A549 (cell line): ENCODE data around the gene TOMM20L. TPM values are rescaled to one million over a fixed set of nuclear protein-coding genes. Genes with fewer than 3 reads are reported as not detected.
A peak's percentile ranks its signal among the peaks of the same experiment; 100 is the strongest.

Experiments used
- ATAC-seq, 2 experiments: fragments of 200-7000 bp in 1 of 2; fragments of >200 bp in 1 of 2; cut with Nextera tagmentation in 1 of 2; cut with Tn5 transposase in 1 of 2; 3 replicates each; pipeline versions ENCODE4 v1.8.0 to v1.9.1; 2018 to 2020; ENCODE audit warnings: mild to moderate bottlenecking in 1 of 2, moderate library complexity in 1 of 2
- CTCF ChIA-PET: fragments of 300-600 bp; sonication (Branson Sonifier 250); formaldehyde crosslinking; extraction: SDS; loops from one replicate; lab custom pipeline; 2021; ENCODE audit warnings: antibody characterized with exemption, inconsistent platforms; lab: Yijun Ruan, JAX
- POLR2A ChIA-PET: fragments of 350-600 bp; formaldehyde crosslinking; extraction: SDS; loops from one replicate; lab custom pipeline; 2021; ENCODE audit warnings: antibody characterized with exemption, inconsistent platforms; lab: Yijun Ruan, JAX
- DNase-seq, 2 experiments: peaks; one replicate each; pipeline versions ENCODE4 v3.0.0 to v3.0.0-alpha.2; 2011 to 2016; ENCODE audit warnings: low read depth in 1 of 2, low spot score in 1 of 2
- FAIRE-seq: peaks from 2 replicates; lab custom pipeline; 2011; peaks lifted over from hg19 to GRCh38; lab: Jason Lieb, UNC
- H3K27ac ChIP-seq, 2 experiments: fragments of >200 bp; sonication (Bioruptor Twin); formaldehyde crosslinking; 3 replicates each; pipeline ENCODE4 v1.5.1; 2016 to 2017
- H3K4me1 ChIP-seq: fragments of >200 bp; sonication (Bioruptor Twin); formaldehyde crosslinking; 3 replicates; pipeline ENCODE4 v1.6.1; 2016
- H3K4me2 ChIP-seq: fragments of >200 bp; sonication (Bioruptor Twin); formaldehyde crosslinking; 3 replicates; pipeline ENCODE4 v1.6.1; 2016
- H3K4me3 ChIP-seq: fragments of >200 bp; sonication (Bioruptor Twin); formaldehyde crosslinking; 3 replicates; pipeline ENCODE4 v1.5.1; 2016
- H3K9me3 ChIP-seq: fragments of >200 bp; sonication (Bioruptor Twin); formaldehyde crosslinking; 3 replicates; pipeline ENCODE4 v1.6.1; 2016
- CBX8 ChIP-seq: fragments of 200-600 bp; sonication (generic); IDR thresholded peaks from 2 replicates; pipeline ENCODE4 v1.6.1; 2016
- CEBPB ChIP-seq, 2 experiments: fragments of >200 bp in 1 of 2; sonication (Bioruptor Twin) in 1 of 2; formaldehyde crosslinking in 1 of 2; IDR thresholded peaks; 2 replicates each; pipeline ENCODE4 v1.6.1; 2012 to 2016
- EP300 ChIP-seq, 2 experiments: fragments of >200 bp; sonication (Bioruptor Twin); formaldehyde crosslinking; IDR thresholded peaks; 2 replicates in 1 of 2; 3 replicates in 1 of 2; pipeline ENCODE4 v1.6.1; 2016 to 2017
- ESRRA ChIP-seq: fragments of 150-350 bp; IDR thresholded peaks from 2 replicates; pipeline ENCODE4 v1.6.1; 2014; ENCODE audit warnings: mild to moderate bottlenecking, low read length, borderline replicate concordance
- HDAC2 ChIP-seq: fragments of 200-600 bp; sonication (generic); IDR thresholded peaks from 2 replicates; pipeline ENCODE4 v1.6.1; 2016
- HOXB13 ChIP-seq: fragments of 250-450 bp; sonication (Bioruptor Pico); IDR thresholded peaks from 2 replicates; pipeline ENCODE4 v1.5.0; 2020; ENCODE audit warnings: low read depth, mild to moderate bottlenecking, moderate library complexity
- JUN ChIP-seq, 2 experiments: fragments of >200 bp; sonication (Bioruptor Twin); formaldehyde crosslinking; IDR thresholded peaks; 2 replicates in 1 of 2; 3 replicates in 1 of 2; pipeline ENCODE4 v1.6.1; 2016 to 2017
- MYC ChIP-seq: IDR thresholded peaks from 2 replicates; pipeline ENCODE4 v1.6.1; 2012; ENCODE audit warnings: mild to moderate bottlenecking, inconsistent platforms, low read length, improper control_type of control experiment, borderline replicate concordance
- NFE2L2 ChIP-seq: fragments of 150-350 bp; conservative IDR thresholded peaks from 2 replicates; pipeline ENCODE4 v1.6.1; 2014; ENCODE audit warnings: low read length
- PHF8 ChIP-seq: fragments of 200-600 bp; sonication (generic); IDR thresholded peaks from 2 replicates; pipeline ENCODE4 v1.6.1; 2016; ENCODE audit warnings: low read depth, mild to moderate bottlenecking, antibody characterized with exemption, moderate library complexity, borderline replicate concordance
- POLR2A ChIP-seq: IDR thresholded peaks from 2 replicates; pipeline ENCODE4 v1.6.1; 2012; ENCODE audit warnings: mild to moderate bottlenecking, low read length
- RAD21 ChIP-seq, 2 experiments: fragments of >200 bp in 1 of 2; sonication (Bioruptor Twin) in 1 of 2; formaldehyde crosslinking in 1 of 2; IDR thresholded peaks in 1 of 2; conservative IDR thresholded peaks in 1 of 2; 2 replicates in 1 of 2; 3 replicates in 1 of 2; pipeline ENCODE4 v1.6.1; 2012 to 2018; ENCODE audit warnings: inconsistent platforms in 1 of 2
- RCOR1 ChIP-seq: fragments of 150-350 bp; IDR thresholded peaks from 2 replicates; pipeline ENCODE4 v1.6.1; 2014; ENCODE audit warnings: antibody characterized with exemption, low read length, low read depth
- SMC3 ChIP-seq: fragments of >200 bp; sonication (Bioruptor Twin); formaldehyde crosslinking; IDR thresholded peaks from 3 replicates; pipeline ENCODE4 v1.6.1; 2018; ENCODE audit warnings: inconsistent platforms
- WGBS: methylation state at CpG from one replicate; pipeline ENCODE4 v1.1.6; 2017; ENCODE audit errors: missing lambda C conversion rate; 5-methylcytosine and 5-hydroxymethylcytosine counted together
- polyA minus RNA-seq: library from RNA; depleted of rRNA, polyadenylated mRNA; stranded (reverse); fragments of >200 nt; gene quantifications from 2 replicates; pipeline ENCODE4 v1.2.3, GENCODE V29; 2011; rRNA and poly(A)+ RNA removed
- polyA plus RNA-seq, 4 experiments: library from polyadenylated mRNA; depleted of rRNA in 3 of 4; stranded (reverse); fragments of >200 nt; fragmentation: RNase III in 1 of 4; extraction: RNeasy Plus Mini Kit Qiagen cat#74134 plus additional on column Dnase treatment in 1 of 4; gene quantifications; 2 replicates in 3 of 4; 3 replicates in 1 of 4; pipeline ENCODE4 v1.2.3, GENCODE V29; 2011 to 2017
- TF ChIP-seq, protein P1 (sequence below): fragments of 250-450 bp; sonication (Bioruptor Pico); IDR thresholded peaks from 2 replicates; pipeline ENCODE4 v1.5.0; 2021; ENCODE audit warnings: mild to moderate bottlenecking, moderate library complexity, borderline replicate concordance
- TF ChIP-seq, protein P2 (sequence below): fragments of 150-350 bp; IDR thresholded peaks from 2 replicates; pipeline ENCODE4 v1.6.1; 2014; ENCODE audit warnings: low read depth, mild to moderate bottlenecking, low read length
- TF ChIP-seq, protein P3 (sequence below): IDR thresholded peaks from 2 replicates; pipeline ENCODE4 v1.6.1; 2012; ENCODE audit warnings: low read depth, borderline replicate concordance
- TF ChIP-seq, protein P4 (sequence below): fragments of >200 bp; sonication (Bioruptor Twin); formaldehyde crosslinking; IDR thresholded peaks from 3 replicates; pipeline ENCODE4 v1.5.1; 2016
- TF ChIP-seq, protein P5 (sequence below): IDR thresholded peaks from 2 replicates; pipeline ENCODE4 v1.6.1; 2012
- TF ChIP-seq, protein P6 (sequence below): fragments of >200 bp; sonication (Bioruptor Twin); formaldehyde crosslinking; IDR thresholded peaks from 3 replicates; pipeline ENCODE4 v1.6.1; 2016

Gene TOMM20L
- not detected in 2 replicates for polyA plus RNA-seq (2011; rRNA removed)
- polyA plus RNA-seq (2012; cell fraction: cytosol; rRNA removed) = not detected in 2 replicates
- not detected in 2 replicates for polyA plus RNA-seq (2012; cell fraction: nucleus; rRNA removed)
- not detected in 3 replicates for polyA plus RNA-seq (2017; fragmentation: RNase III; extraction: RNeasy Plus Mini Kit Qiagen cat#74134 plus additional on column Dnase treatment)
- not detected in 2 replicates for polyA minus RNA-seq

DNA sequence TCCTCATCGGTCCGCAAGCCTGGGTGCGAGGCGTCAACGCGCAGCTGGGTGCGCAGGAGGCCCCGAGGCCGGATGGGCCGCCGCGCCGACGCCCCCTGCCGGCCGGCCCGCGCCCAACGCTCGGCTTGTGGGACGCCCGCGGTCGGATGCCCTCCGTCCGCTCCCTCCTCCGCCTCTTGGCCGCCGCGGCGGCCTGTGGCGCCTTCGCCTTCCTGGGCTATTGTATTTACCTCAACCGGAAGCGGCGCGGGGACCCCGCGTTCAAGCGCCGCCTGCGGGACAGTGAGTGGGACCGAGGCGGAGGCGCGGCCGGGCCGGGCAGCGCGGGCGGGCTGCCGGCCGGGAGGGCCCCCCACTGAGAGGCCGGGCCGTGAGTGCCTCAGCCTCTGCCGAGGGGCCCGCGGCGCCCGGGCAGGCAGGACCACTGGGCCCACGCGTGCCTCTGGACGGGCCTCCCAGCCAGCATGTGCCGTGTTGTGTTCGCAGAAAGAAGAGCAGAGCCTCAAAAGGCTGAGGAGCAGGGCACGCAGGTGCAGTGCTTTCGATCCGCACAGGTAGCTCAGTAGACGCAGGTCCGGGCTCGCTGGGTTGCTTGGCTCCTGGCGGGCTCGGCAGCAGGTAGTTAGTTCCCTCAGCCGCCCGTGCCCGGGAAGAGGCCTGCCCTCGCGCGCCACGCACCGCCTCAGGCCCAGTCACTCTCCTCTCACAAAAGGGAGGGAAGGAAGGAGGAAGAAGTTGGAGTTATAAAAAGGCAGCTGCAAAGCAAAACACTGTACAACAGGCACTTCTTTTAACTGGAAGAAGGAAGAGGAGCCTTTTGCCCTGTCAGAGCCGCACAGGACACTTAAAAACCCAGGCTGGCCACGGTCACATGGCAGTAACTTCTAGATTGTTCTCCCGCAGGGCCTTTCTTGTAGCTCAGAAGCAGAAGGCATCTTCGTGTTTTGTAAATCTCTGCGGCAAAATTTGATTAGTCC lies at the start of gene TOMM20L:
Gene TOMM20L, plus strand, starts transcription at position 119 of the 977 bp plus-strand sequence. Its CDS starts 28 bp downstream, at position 147.
- WGBS = 52% methylated on average over 36 of the region's 86 CpGs
- Histone ChIP-seq H3K9me3 (no peaks in the 10 kb centered on the region), H3K27ac (peak within 1 kb of the TSS; percentile 73 to 95), H3K4me2 (peak within 1 kb of the TSS; percentile 77), H3K4me1 (peaks cover 20% of the 10 kb centered on the region), H3K4me3 (peak within 1 kb of the TSS; percentile 51)
- ATAC-seq = peak; percentile 98
- POLR2A ChIA-PET = interaction anchor here (1.1 kb wide), 1 partner anchor 26 kb away, joined by 3 read pairs; no protein-coding TSS in a partner anchor
- no peak for FAIRE-seq
- TF ChIP-seq, protein P1, sequence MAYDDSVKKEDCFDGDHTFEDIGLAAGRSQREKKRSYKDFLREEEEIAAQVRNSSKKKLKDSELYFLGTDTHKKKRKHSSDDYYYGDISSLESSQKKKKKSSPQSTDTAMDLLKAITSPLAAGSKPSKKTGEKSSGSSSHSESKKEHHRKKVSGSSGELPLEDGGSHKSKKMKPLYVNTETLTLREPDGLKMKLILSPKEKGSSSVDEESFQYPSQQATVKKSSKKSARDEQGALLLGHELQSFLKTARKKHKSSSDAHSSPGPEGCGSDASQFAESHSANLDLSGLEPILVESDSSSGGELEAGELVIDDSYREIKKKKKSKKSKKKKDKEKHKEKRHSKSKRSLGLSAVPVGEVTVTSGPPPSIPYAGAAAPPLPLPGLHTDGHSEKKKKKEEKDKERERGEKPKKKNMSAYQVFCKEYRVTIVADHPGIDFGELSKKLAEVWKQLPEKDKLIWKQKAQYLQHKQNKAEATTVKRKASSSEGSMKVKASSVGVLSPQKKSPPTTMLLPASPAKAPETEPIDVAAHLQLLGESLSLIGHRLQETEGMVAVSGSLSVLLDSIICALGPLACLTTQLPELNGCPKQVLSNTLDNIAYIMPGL = no peak
- TF ChIP-seq, protein P2, sequence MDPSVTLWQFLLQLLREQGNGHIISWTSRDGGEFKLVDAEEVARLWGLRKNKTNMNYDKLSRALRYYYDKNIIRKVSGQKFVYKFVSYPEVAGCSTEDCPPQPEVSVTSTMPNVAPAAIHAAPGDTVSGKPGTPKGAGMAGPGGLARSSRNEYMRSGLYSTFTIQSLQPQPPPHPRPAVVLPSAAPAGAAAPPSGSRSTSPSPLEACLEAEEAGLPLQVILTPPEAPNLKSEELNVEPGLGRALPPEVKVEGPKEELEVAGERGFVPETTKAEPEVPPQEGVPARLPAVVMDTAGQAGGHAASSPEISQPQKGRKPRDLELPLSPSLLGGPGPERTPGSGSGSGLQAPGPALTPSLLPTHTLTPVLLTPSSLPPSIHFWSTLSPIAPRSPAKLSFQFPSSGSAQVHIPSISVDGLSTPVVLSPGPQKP = no peak
- TF ChIP-seq JUN (IDR thresholded peaks at IDR 0.05) (peak in 1 of 2 experiments; percentile 61; a peak in 2 of 5 replicates), HOXB13 (CRISPR knock-in tag) (peak; percentile 58; the same call in 1 of the 2 replicates), RAD21 (conservative IDR thresholded peaks at IDR 0.05 in 1 of 2, IDR thresholded peaks at IDR 0.05 in 1 of 2) (peak; percentile 22 to 62; a peak in 4 of 5 replicates), CEBPB (IDR thresholded peaks at IDR 0.05) (no peak), HDAC2 (no peak), CBX8 (no peak), MYC (no peak), PHF8 (peak; percentile 28; the same call in 1 of the 2 replicates), SMC3 (peak; percentile 62), RCOR1 (no peak), NFE2L2 (no peak), POLR2A (peak; percentile 17; the same call in 1 of the 2 replicates), EP300 (IDR thresholded peaks at IDR 0.05) (no peak), ESRRA (no peak)
- TF ChIP-seq, protein P3, sequence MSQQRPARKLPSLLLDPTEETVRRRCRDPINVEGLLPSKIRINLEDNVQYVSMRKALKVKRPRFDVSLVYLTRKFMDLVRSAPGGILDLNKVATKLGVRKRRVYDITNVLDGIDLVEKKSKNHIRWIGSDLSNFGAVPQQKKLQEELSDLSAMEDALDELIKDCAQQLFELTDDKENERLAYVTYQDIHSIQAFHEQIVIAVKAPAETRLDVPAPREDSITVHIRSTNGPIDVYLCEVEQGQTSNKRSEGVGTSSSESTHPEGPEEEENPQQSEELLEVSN = peak; percentile 92
- TF ChIP-seq, protein P4, sequence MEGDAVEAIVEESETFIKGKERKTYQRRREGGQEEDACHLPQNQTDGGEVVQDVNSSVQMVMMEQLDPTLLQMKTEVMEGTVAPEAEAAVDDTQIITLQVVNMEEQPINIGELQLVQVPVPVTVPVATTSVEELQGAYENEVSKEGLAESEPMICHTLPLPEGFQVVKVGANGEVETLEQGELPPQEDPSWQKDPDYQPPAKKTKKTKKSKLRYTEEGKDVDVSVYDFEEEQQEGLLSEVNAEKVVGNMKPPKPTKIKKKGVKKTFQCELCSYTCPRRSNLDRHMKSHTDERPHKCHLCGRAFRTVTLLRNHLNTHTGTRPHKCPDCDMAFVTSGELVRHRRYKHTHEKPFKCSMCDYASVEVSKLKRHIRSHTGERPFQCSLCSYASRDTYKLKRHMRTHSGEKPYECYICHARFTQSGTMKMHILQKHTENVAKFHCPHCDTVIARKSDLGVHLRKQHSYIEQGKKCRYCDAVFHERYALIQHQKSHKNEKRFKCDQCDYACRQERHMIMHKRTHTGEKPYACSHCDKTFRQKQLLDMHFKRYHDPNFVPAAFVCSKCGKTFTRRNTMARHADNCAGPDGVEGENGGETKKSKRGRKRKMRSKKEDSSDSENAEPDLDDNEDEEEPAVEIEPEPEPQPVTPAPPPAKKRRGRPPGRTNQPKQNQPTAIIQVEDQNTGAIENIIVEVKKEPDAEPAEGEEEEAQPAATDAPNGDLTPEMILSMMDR = peak; percentile 94
- TF ChIP-seq, protein P5, sequence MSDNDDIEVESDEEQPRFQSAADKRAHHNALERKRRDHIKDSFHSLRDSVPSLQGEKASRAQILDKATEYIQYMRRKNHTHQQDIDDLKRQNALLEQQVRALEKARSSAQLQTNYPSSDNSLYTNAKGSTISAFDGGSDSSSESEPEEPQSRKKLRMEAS = peak; percentile 95
- TF ChIP-seq, protein P6, sequence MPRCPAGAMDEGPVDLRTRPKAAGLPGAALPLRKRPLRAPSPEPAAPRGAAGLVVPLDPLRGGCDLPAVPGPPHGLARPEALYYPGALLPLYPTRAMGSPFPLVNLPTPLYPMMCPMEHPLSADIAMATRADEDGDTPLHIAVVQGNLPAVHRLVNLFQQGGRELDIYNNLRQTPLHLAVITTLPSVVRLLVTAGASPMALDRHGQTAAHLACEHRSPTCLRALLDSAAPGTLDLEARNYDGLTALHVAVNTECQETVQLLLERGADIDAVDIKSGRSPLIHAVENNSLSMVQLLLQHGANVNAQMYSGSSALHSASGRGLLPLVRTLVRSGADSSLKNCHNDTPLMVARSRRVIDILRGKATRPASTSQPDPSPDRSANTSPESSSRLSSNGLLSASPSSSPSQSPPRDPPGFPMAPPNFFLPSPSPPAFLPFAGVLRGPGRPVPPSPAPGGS = no peak
- CTCF ChIA-PET = interaction anchor here (0.6 to 4.7 kb wide), 27 partner anchors 9 to 292 kb away, joined by 3 to 35 read pairs (median 4); partner anchors contain the start of genes ARID4A, KIAA0586 and TIMM9
- DNase-seq = peak; percentile 65 to 69
